ENCODE data around the gene ZBTB8B.
"Not testable (repeated sequence)": the region's sequence is repeated elsewhere in the genome, so short reads cannot be mapped to it uniquely, and the experiment has no call there.

ZBTB8B gene

DNA sequence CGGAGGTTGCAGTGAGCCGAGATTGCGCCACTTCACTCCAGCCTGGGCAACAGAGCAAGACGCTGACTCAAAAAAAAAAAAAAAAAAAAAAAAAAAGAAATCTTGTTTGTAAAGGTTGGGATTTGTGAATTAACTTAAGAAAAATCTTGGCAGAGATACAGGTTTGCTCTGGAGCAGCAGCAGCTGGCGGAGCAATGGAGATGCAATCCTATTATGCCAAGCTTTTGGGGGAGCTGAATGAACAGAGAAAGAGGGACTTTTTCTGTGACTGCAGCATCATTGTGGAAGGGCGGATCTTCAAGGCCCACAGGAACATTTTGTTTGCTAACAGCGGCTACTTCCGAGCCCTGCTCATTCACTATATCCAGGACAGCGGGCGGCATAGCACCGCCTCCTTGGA lies 5.6 kb downstream of the ZBTB8B start:
- DNase-seq (ENCODE audit: low spot score), result no peak

DNA sequence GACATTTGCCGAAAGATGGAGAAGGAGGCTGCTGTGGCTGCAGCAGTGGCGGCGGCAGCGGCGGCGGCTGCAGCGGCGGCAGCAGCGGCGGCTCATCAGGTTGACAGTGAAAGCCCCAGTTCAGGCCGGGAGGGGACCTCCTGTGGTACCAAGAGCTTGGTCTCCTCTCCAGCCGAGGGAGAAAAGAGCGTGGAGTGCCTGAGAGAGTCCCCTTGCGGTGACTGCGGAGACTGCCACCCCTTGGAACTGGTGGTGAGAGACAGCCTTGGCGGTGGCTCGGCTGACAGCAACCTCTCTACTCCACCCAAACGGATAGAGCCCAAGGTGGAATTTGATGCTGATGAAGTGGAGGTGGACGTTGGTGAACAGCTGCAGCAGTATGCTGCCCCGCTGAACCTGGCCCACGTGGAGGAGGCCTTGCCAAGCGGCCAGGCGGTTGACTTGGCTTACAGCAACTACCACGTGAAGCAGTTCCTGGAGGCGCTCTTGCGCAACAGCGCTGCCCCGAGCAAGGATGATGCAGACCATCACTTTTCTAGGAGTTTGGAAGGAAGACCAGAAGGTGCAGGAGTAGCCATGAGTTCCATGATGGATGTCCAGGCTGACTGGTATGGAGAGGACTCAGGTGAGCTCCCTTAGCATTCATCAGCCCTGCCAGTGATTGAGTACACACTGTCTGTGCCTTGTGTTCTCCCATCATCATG lies 6.3 kb downstream of the ZBTB8B start:
- peak; percentile 53 for DNase-seq (ENCODE audit: low spot score)

DNA sequence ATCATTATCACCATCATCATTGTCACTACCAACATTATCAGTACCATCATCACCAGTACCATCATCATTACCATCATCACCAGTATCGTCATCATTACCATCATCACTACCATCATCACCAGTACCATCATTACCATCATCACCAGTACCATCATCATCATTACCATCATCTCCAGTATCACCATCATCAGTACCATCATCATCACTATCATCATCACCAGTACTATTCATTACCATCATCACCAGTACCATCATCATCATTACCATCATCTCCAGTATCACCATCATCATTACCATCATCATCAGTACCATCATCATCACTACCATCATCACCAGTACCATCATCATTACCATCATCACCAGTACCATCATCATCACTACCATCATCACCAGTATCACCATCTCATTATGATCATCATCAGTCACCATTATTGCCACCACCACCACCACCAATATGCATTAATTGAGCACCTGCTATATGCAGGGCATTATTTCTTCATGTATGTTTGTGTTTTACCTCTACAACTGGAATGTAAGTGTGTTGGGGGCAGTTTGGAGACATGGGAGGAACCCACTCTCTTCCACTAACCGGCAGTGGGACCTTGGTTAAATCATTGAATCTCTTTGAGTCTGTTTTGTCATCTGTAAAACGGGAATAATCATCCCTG lies 7.0 kb downstream of the ZBTB8B start:
- no peak for DNase-seq (ENCODE audit: low spot score)

DNA sequence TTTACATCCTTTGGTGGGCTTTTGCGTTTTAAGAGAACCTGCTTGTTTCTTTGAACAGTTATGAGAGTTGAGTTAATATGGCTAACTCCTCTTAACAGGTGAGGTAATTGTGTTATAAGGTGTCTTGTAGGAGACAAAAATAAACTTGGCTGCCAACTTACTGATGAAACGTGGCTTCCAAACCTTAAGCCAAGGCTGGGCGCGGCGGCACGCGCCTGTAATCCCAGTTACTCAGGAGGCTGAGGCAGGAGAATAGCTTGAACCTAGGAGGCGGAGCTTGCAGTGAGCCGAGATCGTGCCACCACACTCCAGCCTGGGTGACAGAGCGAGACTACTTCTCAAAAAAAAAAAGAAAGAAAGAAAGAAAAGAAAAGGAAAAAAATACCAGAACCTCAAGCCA lies 8.1 kb downstream of the ZBTB8B start:
- not testable (repeated sequence) for DNase-seq (ENCODE audit: low spot score)

DNA sequence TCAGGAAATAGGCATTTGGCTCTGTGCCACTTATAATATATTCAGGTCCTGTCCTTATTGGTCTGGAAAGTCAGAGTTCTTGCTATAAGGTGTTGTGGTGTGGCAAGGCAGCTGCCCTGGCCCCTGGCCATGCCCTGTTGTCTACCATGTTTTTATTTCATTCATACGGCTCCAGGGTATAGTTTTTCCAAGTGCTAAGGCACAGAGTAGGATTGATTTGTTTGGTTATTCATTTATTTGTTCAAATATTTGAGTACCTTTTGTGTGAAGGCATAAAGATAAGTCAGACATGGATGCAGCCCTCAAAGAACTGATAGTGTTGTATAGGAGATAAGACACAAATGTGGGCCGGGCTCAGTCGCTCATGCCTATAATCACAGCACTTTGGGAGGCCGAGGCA lies 10.1 kb downstream of the ZBTB8B start:
- no peak for DNase-seq (ENCODE audit: low spot score)

DNA sequence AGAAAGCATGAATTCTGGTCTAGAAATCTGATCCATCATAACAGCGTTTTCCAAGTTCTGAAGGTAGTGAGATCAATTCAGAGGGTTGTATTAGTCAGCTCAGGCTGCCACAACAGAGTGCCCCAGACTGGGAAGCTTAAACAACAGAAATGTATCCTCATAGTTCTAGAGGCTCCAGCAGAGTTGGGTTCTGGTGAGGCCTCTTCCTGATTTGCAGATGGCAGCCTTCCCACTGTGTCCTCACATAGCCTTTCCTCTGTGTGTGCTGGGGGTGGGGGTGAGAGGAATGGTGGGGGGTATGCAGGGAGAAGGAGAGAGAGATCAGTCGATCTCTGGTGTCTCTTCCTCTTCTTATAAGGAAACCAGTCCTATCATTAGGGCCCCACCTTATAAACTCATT lies 15.1 kb downstream of the ZBTB8B start:
- DNase-seq (ENCODE audit: low spot score), result no peak

DNA sequence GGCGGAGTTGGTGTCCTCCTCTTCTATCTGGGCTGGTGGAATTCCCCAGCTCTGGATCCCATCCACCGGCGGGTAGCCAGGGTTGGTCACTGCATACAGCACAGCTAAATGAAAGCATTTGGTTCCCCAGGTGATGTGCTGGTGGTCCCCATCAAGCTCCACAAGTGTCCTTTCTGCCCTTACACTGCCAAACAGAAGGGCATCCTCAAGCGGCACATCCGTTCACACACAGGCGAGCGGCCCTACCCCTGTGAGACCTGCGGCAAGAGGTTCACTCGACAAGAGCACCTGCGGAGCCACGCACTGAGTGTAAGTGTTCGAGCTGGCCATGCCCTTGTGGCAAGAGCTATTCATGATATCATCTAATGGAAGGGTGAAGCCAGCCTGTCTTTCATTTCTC lies 15.9 kb downstream of the ZBTB8B start:
- no peak for DNase-seq (ENCODE audit: low spot score)

DNA sequence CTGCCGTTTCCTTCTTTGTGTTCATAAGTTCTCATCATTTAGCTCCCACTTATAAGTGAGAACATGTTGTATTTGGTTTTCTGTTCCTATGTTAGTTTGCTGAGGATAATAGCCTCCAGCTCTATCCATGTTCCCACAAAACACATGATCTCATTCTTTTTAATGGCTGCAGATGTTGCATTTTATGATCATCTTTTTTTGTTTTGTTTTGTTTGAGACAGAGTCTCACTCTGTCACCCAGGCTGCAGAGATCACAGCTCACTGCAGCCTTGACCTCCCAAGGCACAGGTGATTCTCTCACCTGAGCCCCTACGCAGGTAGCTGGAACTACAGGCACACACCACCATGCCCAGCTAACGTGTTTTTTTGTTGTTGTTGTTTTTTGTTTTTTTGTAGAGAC lies 16.9 kb downstream of the ZBTB8B start:
- not testable (repeated sequence) for DNase-seq (ENCODE audit: low spot score)

DNA sequence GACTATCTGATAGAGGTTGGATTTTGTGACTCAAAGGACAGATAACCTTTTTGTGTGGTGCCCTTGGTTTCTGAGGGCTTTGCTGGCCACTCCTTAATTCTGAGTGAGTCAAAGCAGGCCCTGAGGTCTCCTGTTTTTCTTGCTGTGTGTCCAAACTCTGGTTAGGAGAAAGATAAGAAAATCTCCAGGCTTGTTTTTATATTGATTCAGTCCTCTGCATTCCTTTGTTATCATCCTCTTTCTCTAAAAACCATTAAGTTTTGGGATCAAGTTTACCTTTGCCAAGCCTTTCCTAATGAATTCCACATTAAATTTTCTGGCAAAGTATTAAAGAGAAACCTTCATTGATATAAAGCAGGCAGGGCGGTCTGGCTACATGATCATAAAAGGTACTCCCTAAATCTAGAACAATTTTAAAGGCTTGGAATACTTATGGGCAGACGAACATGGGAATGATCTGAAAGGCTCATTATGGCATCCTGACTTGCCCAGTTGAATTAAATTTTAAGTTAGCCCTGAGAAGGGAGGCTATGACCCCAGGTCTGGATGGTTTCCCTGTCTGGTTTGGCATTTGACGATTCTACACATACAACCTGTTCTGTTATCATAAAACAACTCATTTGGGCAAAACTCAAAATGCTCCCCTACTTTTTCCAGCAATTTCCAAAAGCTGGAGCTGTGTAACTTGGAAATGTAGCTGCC lies 20.8 kb downstream of the ZBTB8B start:
- DNase-seq (ENCODE audit: low spot score), result no peak

DNA sequence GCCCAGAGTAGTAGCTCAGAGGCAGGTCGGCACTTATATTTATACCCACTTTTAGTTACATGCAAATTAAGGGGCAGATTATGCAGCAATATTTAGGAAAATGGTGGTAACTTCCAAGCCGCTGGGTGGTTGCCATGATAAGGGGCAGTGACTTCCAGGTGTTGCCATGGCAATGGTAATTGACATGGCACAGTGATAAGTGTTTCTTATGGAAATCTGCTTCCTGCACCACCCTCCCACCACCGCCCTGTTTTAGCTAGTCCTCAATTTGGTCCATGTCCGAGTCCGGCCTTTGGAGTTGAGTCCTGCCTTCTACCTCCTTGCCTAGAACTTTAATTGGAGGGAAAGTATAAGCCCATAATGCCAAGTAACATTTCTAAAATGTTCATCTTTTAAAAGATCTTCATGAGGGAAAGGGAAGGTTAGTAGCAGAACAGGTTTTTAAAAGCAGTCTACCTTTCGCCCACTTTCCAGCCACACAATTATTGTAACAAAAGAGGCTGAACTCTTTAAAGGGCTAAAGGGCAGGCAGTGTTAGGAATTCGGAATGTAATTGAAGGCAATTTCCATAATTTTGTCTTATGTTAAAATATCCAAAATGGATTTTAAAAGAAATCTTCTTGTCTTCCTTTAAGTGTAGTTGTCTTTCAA lies 21.7 kb downstream of the ZBTB8B start:
- no peak for DNase-seq (ENCODE audit: low spot score)

DNA sequence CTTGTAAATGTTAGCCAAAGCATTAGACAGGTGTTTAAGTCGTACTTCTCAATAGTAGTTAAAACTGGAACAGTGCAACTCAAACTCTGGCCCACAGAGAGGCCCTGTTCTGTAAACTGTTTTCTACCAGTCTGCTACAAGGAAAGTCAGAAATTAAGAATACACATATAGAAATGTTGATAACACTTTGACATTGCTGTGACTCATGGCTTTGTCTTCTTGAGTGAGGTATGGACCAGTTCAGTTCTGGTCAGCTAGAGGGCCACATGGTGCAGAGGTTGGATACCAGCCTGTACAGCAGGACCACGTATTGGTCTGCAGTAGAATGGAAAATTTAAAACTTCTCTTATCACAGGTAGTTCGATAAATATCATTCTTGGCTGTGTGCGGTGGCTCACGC lies 22.3 kb downstream of the ZBTB8B start:
- no peak for DNase-seq (ENCODE audit: low spot score)

DNA sequence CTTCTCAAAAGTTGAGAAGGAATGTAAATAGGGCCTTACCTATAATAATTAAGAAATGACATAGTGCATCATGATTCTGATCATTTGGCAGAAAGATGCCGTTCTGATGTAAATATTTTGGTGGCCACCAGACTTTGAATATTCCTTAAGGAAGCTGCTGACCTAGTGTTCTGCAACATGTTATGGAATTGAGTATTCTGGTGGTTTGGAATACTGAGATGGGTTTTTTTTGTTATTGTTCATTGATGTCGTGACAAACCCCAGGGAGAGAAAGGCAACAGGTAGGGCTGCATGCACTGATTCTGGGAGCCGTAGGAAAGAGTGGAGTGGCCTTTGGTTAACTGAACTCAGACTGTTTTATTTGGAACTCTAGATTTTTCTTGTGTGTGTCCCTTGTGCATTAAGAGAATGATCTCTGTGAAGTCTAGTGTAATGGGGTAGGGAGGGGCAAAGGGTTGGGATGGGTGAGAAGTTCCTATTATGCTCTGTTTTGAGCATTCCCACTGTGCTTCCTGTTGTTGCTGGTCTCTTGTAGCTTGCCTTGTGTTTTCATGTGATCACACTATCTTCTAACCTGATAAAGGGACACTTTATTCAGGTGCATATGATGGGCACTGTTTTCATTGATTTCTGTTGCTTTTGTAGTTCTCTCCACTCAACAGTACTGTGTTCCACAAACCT lies 25.0 kb downstream of the ZBTB8B start:
- no peak for DNase-seq (ENCODE audit: low spot score)

DNA sequence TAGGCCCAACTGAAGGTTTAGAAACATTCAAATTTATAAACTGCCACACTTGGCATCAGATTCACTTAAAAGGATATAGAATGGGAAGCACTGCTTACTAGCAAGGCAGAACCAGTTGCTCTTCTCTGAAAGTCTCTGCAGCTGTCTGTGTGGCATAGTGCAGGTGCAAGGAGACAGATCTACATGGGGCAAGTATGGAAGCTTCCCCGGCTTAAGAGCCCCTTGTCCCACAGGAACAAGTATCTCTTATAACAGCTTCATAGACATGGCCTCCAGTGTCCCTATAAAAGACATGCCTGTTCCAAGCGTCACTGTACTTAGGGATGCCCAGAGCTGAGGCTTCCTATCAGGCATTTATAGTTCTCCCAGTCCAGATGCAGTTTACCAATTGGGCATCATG lies 26.5 kb downstream of the ZBTB8B start:
- no peak for DNase-seq (ENCODE audit: low spot score)

DNA sequence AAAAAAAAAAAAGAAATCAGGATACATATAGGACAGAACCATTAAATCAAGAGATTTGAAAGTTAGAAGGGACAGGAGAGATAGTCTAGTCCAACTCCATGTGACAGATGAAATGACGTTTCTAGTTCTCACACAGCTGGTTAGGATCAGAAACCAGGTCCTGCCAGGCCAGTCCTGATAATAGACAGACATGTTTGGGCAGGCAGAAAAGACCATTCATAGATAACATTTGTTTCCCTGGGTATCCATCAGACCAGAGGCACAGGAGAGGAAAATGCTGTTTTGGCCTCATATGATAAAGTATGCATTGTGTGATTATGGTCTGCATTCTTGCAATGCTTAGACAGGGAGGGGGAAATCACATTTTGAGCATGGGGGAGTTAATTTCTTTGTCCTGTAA lies 29.3 kb downstream of the ZBTB8B start:
- DNase-seq (ENCODE audit: low spot score), result no peak

DNA sequence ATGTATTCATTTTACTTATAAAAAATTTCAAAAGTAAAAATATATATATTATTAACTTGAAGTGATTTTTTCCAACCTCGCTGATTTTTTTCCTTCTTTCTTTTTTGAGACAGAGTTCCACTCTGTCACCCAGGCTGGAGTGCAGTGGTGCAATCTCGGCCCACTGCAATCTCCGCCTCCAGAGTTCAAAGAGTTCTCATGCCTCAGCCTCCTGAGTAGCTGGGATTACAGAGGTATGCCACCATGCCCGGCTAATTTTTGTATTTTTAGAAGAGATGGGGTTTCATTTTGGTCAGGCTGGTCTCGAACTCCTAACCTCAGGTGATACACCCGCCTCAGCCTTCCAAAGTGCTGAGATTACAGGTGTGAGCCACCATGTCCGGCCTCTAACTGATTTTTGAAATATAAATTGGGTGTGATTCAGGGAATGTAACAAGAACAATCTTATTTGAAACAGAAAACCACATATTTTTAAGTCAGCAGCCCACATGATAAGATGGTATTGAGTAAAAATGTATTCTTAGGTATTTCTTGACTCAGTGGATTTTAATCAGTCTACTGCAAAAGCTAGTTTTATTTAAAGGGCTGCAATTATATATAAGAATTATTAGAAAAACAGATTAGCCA lies 30.0 kb downstream of the ZBTB8B start:
- DNase-seq (ENCODE audit: low spot score), result no peak

DNA sequence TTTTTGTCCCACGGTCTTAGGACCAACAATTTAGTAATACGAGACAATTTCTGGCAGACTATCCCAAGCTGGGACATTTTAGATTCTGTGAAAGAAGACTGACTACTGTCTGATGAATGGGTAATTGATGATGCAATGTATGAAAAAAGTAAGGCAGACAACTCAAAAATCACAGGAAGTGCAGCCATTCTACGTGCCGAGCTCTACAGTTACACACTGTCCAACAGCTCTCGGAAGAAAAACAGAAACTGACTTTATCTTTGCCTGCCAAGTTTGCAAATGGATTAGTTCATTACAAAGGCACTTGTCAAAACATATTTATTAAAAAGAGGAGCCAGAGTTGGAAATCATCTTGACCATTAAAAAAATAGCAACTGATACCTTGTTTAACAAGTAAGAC lies 31.3 kb downstream of the ZBTB8B start:
- no peak for DNase-seq (ENCODE audit: low spot score)

DNA sequence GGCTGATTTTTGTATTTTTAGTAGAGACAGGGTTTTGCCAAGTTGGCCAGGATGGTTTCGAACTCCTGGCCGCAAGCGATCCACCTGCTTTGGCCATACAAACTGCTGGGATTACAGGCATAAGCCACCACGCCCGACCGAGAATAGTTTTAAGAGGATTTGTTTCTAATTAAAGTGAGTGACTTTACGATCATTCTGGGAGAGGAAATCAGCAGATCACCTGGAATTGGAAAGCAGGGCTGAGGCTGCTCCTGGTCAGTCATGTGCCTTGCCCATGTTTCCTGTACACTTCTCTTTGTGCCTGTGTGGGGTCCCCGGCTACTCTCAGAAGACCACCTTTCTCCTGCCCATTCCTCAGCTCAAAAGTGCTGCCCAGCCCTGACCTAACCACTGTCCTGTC lies 33.9 kb downstream of the ZBTB8B start:
- no peak for DNase-seq (ENCODE audit: low spot score)

DNA sequence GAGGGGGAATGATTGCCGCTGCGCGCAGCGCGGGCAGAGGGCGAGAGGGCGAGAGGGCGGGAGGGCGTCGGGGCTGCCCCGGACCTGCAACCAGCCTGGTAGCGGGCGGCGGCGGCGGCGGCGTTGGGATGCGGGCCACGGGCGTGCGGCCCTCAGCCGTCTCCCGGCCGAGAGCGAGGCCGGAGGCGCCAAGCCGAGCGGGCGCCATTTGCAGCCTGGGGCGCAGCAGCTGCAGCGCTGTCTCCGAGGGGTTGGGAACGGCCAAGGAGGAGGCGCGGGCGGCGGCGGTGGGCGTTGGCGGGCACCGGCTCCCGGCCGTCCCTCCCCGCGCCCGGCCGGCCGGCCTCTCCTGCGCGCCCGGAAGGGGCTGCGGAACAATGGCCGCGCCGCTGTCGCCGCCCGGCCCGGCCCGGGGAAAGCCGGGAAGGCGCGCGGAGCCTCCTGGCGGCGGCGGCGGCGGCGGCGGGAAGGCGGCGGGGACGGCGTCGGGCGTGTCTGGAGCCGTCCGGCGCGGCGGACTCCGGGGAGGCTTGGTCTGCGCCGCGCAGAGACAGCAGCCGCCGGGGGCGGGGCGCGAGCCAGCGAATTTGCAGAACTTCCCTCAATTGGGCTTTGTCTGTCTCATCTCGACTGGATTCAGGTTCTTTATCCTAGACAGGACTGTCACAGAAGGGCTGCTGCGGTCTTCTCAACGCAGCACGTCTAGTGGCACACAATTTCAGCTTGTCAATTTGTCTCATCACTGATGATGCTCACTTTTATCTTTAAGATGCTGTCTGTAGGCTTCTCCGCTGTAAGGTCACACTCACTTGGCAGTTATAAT lies 35.7 kb downstream of the ZBTB8B start:
- peak; percentile 63 for DNase-seq (ENCODE audit: low spot score)

DNA sequence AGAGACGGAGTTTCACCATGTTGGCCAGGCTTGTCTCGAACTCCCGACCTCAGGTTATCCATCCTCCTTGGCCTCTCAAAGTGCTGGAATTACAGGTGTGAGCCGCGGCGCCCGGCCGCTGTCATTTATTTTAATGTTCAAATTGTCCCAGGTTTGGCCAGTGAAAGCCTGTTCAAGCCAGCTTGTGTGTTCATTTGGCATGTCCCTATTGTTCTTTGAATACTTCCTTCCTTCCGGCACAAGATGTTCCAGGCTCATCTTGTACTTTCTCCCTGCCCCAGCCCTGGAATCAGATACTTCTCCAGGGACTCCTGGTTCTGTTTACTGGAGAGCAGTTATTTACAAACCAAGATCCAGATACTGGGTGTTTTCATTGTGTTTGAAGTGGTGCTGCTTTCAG lies 37.0 kb downstream of the ZBTB8B start:
- DNase-seq (ENCODE audit: low spot score), result no peak

DNA sequence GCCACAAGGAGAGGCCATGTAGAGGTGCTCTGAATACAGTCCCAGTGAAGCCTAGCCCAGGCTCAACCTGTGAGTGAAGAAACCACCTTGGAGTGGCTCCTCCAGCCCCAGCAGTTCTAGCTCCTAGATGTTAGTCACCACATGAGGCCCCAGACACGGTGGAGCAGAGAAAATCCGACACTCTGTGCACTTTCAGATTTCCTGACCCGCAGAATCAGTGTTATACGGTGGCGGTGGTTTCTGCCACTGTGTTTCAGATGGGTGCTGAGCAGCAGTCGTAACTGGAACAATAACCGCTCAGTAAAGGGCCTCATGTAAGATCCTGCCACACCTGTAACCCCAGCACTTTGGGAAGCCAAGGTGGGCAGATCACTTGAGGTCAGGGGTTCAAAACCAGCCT lies 38.3 kb downstream of the ZBTB8B start:
- no peak for DNase-seq (ENCODE audit: low spot score)

DNA sequence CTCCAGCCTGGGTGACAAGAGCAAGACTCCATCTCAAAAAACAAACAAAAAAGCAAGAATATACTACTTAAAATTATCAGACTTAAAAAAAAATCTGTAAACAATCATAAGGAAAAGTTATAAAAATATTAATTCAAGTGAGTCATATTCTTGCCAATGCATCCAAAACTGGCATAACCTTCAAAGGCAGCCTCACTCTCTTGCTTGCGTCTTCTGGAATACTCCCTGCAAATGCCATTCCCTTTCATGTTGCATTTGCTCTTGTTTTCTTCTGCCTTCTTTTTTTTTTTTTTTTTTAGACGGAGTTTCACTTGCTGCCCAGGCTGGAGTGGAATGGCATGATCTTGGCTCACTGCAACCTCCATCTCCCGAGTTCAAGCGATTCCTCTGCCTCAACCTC lies 42.1 kb downstream of the ZBTB8B start:
- DNase-seq (ENCODE audit: low spot score), result no peak
